GM18505 (cell line): ENCODE results near the gene MNS1.

Experiments
- ATAC-seq: cut with Tn5 transposase; IDR thresholded peaks from one replicate; pipeline ENCODE4 v1.9.1; 2021; ENCODE audit not compliant: unreplicated experiment
- POLR2A ChIP-seq: IDR thresholded peaks from 4 replicates; pipeline ENCODE4 v1.6.1; 2011; ENCODE audit warnings: borderline replicate concordance; ENCODE audit not compliant: insufficient read depth, insufficient read length; ENCODE audit errors: extremely low read depth

MNS1 gene

GRCh38 chr15:56471440-56472069 lies 6.6 kb upstream of the MNS1 start:
- TF ChIP-seq POLR2A, result no peak
- no peak for ATAC-seq

- TF ChIP-seq POLR2A, result no peak
- ATAC-seq, result no peak
Measured at GRCh38 chr15:56469483-56469882, 4.5 kb upstream of the MNS1 start.

- ATAC-seq, result peak; percentile 36
- no peak for TF ChIP-seq POLR2A
Measured at GRCh38 chr15:56468401-56468800, 3.5 kb upstream of the MNS1 start.

GRCh38 chr15:56467616-56468015 lies 2.7 kb upstream of the MNS1 start:
- no peak for ATAC-seq

GRCh38 chr15:56460947-56461346 lies 4.0 kb downstream of the MNS1 start:
- no peak for TF ChIP-seq POLR2A
- ATAC-seq, result no peak

More at GRCh38 chr15:56467616-56468015, 2.7 kb upstream of the MNS1 start:
- no peak for TF ChIP-seq POLR2A

GRCh38 chr15:56460071-56460470 lies 4.9 kb downstream of the MNS1 start:
- TF ChIP-seq POLR2A, result no peak
- no peak for ATAC-seq

GRCh38 chr15:56459096-56459495 lies 5.8 kb downstream of the MNS1 start:
- no peak for ATAC-seq
- TF ChIP-seq POLR2A, result no peak

GRCh38 chr15:56456229-56456628 lies 8.7 kb downstream of the MNS1 start:
- ATAC-seq, result no peak
- no peak for TF ChIP-seq POLR2A

GRCh38 chr15:56454836-56455235 lies 10.1 kb downstream of the MNS1 start:
- no peak for ATAC-seq
- TF ChIP-seq POLR2A, result no peak

- ATAC-seq, result no peak
- TF ChIP-seq POLR2A, result no peak
Measured at GRCh38 chr15:56445746-56446145, 19.2 kb downstream of the MNS1 start.

- no peak for ATAC-seq
- no peak for TF ChIP-seq POLR2A
Measured at GRCh38 chr15:56442354-56442753, 22.6 kb downstream of the MNS1 start.

- no peak for TF ChIP-seq POLR2A
- ATAC-seq, result no peak
Measured at GRCh38 chr15:56440214-56440770, 24.6 kb downstream of the MNS1 start.

- no peak for TF ChIP-seq POLR2A
Measured at GRCh38 chr15:56432304-56432703, 32.6 kb downstream of the MNS1 start.

GRCh38 chr15:56428821-56429458 lies 36.0 kb downstream of the MNS1 start:
- ATAC-seq, result no peak
- TF ChIP-seq POLR2A, result no peak

More at GRCh38 chr15:56432304-56432703, 32.6 kb downstream of the MNS1 start:
- no peak for ATAC-seq
